CD14-positive monocyte (primary cell): Measurements from ENCODE around the gene UACA. TPM values are rescaled to one million over a fixed set of nuclear protein-coding genes. Genes with fewer than 3 reads are reported as not detected.

ENCODE experiments used
- DNase-seq, 3 donors: peaks; one replicate each; pipeline ENCODE4 v3.0.0-alpha.2; 2011 to 2022
- H2AFZ ChIP-seq: 2 replicates; pipeline ENCODE4 v1.6.0; 2012; ENCODE audit warnings: mild to moderate bottlenecking, low read depth, low read length, inconsistent platforms; ENCODE audit not compliant: insufficient read depth, poor library complexity, severe bottlenecking
- H3K27ac ChIP-seq, 2 donors: 1 replicate in 1 of 2; 2 replicates in 1 of 2; pipeline ENCODE4 v1.5.1; 2012 to 2013; ENCODE audit warnings: low read length in 2 of 2, control low read depth in 1 of 2, inconsistent platforms in 1 of 2, low read depth in 1 of 2, mild to moderate bottlenecking in 1 of 2
- H3K27me3 ChIP-seq, 2 donors: one replicate each; pipeline versions ENCODE4 v1.6.0 to v1.6.1; 2011 to 2013; ENCODE audit warnings: low read length in 2 of 2; ENCODE audit not compliant: control insufficient read depth in 2 of 2, insufficient read depth in 2 of 2
- H3K36me3 ChIP-seq, 2 donors: replicated peaks in 1 of 2; 1 replicate in 1 of 2; 2 replicates in 1 of 2; pipeline versions ENCODE4 v1.5.1 to v1.6.1; 2012 to 2013; ENCODE audit warnings: low read length in 2 of 2, control low read depth in 1 of 2, inconsistent platforms in 1 of 2, mild to moderate bottlenecking in 1 of 2; ENCODE audit not compliant: insufficient read depth in 2 of 2, control insufficient read depth in 1 of 2
- H3K4me1 ChIP-seq, 2 donors: 1 replicate in 1 of 2; 2 replicates in 1 of 2; pipeline versions ENCODE4 v1.5.1 to v1.6.1; 2012 to 2013; ENCODE audit warnings: low read length in 2 of 2, control low read depth in 1 of 2, inconsistent platforms in 1 of 2, mild to moderate bottlenecking in 1 of 2, moderate library complexity in 1 of 2; ENCODE audit not compliant: insufficient read depth in 2 of 2, control insufficient read depth in 1 of 2
- H3K4me2 ChIP-seq: replicated peaks from 2 replicates; pipeline ENCODE3; 2012; ENCODE audit warnings: low read length, moderate library complexity, mild to moderate bottlenecking; ENCODE audit not compliant: poor library complexity, severe bottlenecking; ENCODE audit errors: extremely low read depth
- H3K4me3 ChIP-seq, 3 experiments: fragments of 200-600 bp in 1 of 3; sonication (generic) in 1 of 3; replicated peaks in 1 of 3; 1 replicate in 2 of 3; 2 replicates in 1 of 3; pipeline ENCODE4 v1.5.1; 2011 to 2013; ENCODE audit warnings: low read length in 3 of 3, mild to moderate bottlenecking in 3 of 3, control low read depth in 2 of 3, low read depth in 2 of 3, inconsistent platforms in 1 of 3, moderate library complexity in 1 of 3
- H3K79me2 ChIP-seq: 2 replicates; pipeline ENCODE4 v1.6.0; 2012; ENCODE audit warnings: mild to moderate bottlenecking, control low read depth, inconsistent platforms, low read length, moderate library complexity; ENCODE audit not compliant: insufficient read depth
- H3K9ac ChIP-seq: 2 replicates; pipeline ENCODE4 v1.6.0; 2017; ENCODE audit warnings: low read length, mild to moderate bottlenecking; ENCODE audit not compliant: insufficient read depth, poor library complexity, severe bottlenecking
- H3K9me3 ChIP-seq, 2 donors: replicated peaks in 1 of 2; 1 replicate in 1 of 2; 2 replicates in 1 of 2; pipeline versions ENCODE4 v1.5.1 to v1.6.1; 2012 to 2013; ENCODE audit warnings: low read length in 2 of 2, control low read depth in 1 of 2; ENCODE audit not compliant: control insufficient read depth in 1 of 2, insufficient read depth in 1 of 2
- H4K20me1 ChIP-seq: 2 replicates; pipeline ENCODE4 v1.6.0; 2012; ENCODE audit warnings: mild to moderate bottlenecking, low read length, control low read depth, moderate library complexity; ENCODE audit not compliant: insufficient read depth
- H3K27ac Mint-ChIP-seq, 7 donors: one replicate each; pipeline ENCODE4 v1.8.0; 2020; ENCODE audit warnings: mild to moderate bottlenecking in 7 of 7, mixed read lengths in 7 of 7, moderate library complexity in 6 of 7, inconsistent platforms in 2 of 7
- H3K27me3 Mint-ChIP-seq, 3 donors: one replicate each; pipeline ENCODE4 v1.8.0; 2021 to 2022; ENCODE audit warnings: low read depth in 3 of 3, mild to moderate bottlenecking in 3 of 3, mixed read lengths in 3 of 3, moderate library complexity in 3 of 3, inconsistent platforms in 1 of 3
- H3K36me3 Mint-ChIP-seq, 2 donors: one replicate each; pipeline ENCODE4 v1.8.0; 2020; ENCODE audit warnings: mixed read lengths in 2 of 2, inconsistent platforms in 1 of 2, mild to moderate bottlenecking in 1 of 2
- H3K4me1 Mint-ChIP-seq: one replicate; pipeline ENCODE4 v1.8.0; 2020; ENCODE audit warnings: mild to moderate bottlenecking, mixed read lengths
- H3K4me3 Mint-ChIP-seq, 2 donors: one replicate each; pipeline ENCODE4 v1.8.0; 2020; ENCODE audit warnings: mild to moderate bottlenecking in 2 of 2, mixed read lengths in 2 of 2, moderate library complexity in 1 of 2
- H3K9me3 Mint-ChIP-seq, 7 donors: one replicate each; pipeline ENCODE4 v1.8.0; 2020 to 2022; ENCODE audit warnings: mixed read lengths in 7 of 7, mild to moderate bottlenecking in 6 of 7, moderate library complexity in 6 of 7, inconsistent platforms in 2 of 7
- WGBS: methylation state at CpG from one replicate; pipeline ENCODE4 v1.1.5; 2013; ENCODE audit warnings: missing lambda C conversion rate; ENCODE audit not compliant: insufficient coverage; 5-methylcytosine and 5-hydroxymethylcytosine counted together
- intact Hi-C, 2 donors: fragments of 100-400 bp; cut with micrococcal nuclease; formaldehyde crosslinking; loops; one replicate each; pipeline versions ENCODE4 v1.15.0 to v1.15.1; 2023
- polyA plus RNA-seq, 3 donors: library from polyadenylated mRNA; depleted of rRNA in 1 of 3; unstranded in 2 of 3; stranded (reverse) in 1 of 3; fragments of 300-500 nt in 2 of 3; fragments of >200 nt in 1 of 3; fragmentation: Illumina TruSeq in 2 of 3; gene quantifications; 1 replicate in 2 of 3; 2 replicates in 1 of 3; pipeline ENCODE4 v1.2.3, GENCODE V29; 2012 to 2021
- TF ChIP-seq, protein P1 (sequence below): fragments of 200-600 bp; IDR thresholded peaks from one replicate; pipeline ENCODE4 v1.8.0; 2022; ENCODE audit warnings: antibody characterized with exemption, mild to moderate bottlenecking

The UACA gene
- polyA plus RNA-seq, 3 donors, result 1.7 to 3.1 (median 2.4) TPM

DNA sequence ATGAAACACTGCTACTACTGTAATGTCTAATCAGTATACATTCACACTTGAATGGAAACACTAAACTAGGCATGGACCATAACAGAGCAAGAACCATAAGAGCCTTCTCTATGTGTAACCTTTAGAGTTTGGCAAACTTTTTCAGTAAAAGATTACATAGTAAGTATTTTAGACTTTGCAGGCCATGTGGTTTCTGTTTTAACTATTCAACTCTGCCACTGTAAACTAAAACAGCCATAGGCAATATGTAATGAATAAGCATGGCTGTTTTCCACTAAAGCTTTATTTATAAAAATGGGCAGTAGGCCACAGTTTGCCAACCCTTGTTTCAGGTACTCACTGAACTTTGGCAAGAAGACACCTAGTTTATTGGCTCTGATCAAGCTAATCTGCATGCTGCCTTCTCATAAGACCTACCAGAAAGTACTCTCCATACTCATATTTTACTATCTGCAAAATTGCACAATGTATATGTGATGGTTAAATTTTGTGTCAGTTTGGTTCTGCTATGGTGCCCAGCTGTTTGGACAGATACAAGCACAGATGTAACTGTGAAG lies 46.0 kb downstream of the UACA start:
- no peak for DNase-seq
- H3K9me3 Mint-ChIP-seq, result peaks cover 0 to 3% (median 2%) of the 10 kb centered on the region in 7 donors
- peaks cover 5 to 20% (median 6%) of the 10 kb centered on the region in 3 donors for H3K27me3 Mint-ChIP-seq
- TF ChIP-seq, protein P1, sequence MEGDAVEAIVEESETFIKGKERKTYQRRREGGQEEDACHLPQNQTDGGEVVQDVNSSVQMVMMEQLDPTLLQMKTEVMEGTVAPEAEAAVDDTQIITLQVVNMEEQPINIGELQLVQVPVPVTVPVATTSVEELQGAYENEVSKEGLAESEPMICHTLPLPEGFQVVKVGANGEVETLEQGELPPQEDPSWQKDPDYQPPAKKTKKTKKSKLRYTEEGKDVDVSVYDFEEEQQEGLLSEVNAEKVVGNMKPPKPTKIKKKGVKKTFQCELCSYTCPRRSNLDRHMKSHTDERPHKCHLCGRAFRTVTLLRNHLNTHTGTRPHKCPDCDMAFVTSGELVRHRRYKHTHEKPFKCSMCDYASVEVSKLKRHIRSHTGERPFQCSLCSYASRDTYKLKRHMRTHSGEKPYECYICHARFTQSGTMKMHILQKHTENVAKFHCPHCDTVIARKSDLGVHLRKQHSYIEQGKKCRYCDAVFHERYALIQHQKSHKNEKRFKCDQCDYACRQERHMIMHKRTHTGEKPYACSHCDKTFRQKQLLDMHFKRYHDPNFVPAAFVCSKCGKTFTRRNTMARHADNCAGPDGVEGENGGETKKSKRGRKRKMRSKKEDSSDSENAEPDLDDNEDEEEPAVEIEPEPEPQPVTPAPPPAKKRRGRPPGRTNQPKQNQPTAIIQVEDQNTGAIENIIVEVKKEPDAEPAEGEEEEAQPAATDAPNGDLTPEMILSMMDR, result no peak
- intact Hi-C loops, result no loop called here
- Histone ChIP-seq H2AFZ (no peak overlapping the region), H3K4me3 (no peak overlapping the region), H3K9me3 (no peaks in the 10 kb centered on the region), H4K20me1 (no peaks in the 10 kb centered on the region), H3K27ac (no peak overlapping the region), H3K4me1 (no peaks in the 10 kb centered on the region), H3K9ac (no peak overlapping the region), H3K79me2 (no peaks in the 10 kb centered on the region), H3K27me3 (peaks cover 3 to 11% of the 10 kb centered on the region in 2 donors), H3K36me3 (no peaks in the 10 kb centered on the region), H3K4me2 (no peak overlapping the region)
- no peaks in the 10 kb centered on the region for H3K36me3 Mint-ChIP-seq
- no peak overlapping the region for H3K4me3 Mint-ChIP-seq
- H3K4me1 Mint-ChIP-seq, result peaks cover 3% of the 10 kb centered on the region
- H3K27ac Mint-ChIP-seq, result no peak overlapping the region

DNA sequence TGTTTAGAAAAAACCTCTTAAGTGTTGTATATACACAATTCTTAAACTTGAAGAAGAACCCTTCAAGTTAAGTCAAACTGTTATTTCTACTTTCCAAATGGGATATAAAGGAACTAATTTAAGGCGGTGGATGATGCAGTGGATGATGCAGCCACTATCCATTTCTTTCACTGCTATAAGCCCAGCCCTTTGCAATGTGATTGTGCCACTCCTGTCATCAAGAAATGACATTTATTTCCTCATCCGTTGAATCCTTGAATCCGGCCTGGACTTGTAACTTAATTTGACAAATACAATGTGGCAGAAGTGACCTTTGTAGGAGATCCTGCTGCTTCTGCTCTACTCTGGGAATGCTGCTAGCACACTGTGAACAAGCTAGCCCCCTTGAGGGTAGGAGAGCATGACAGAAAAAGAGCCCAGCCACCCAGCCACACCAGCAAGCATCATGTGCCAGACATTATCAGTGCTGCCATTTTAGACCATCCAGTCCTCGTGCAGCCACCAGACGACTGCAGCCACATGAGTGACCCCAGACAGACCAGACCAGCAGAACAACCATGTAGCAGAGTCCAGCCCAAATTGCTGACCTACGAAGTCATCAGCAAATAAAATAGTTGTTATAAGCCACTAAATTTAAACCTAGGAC lies 47.4 kb downstream of the UACA start:
- WGBS, result 89% methylated on average over 4 of the region's 6 CpGs
- Histone ChIP-seq H4K20me1 (no peaks in the 10 kb centered on the region), H3K9me3 (no peaks in the 10 kb centered on the region), H3K4me2 (no peak overlapping the region), H3K4me3 (no peak overlapping the region), H3K4me1 (no peaks in the 10 kb centered on the region), H3K27me3 (peaks cover 6 to 11% of the 10 kb centered on the region in 2 donors), H3K36me3 (no peaks in the 10 kb centered on the region), H3K27ac (no peak overlapping the region), H3K79me2 (no peaks in the 10 kb centered on the region), H3K9ac (no peak overlapping the region), H2AFZ (no peak overlapping the region)
- no peak overlapping the region for H3K4me3 Mint-ChIP-seq
- H3K27me3 Mint-ChIP-seq, result peaks cover 12 to 28% (median 13%) of the 10 kb centered on the region in 3 donors
- peaks cover 7% of the 10 kb centered on the region for H3K4me1 Mint-ChIP-seq
- H3K9me3 Mint-ChIP-seq, result peaks cover 0 to 3% (median 2%) of the 10 kb centered on the region in 7 donors
- DNase-seq, result no peak
- intact Hi-C loops, result no loop called here
- H3K27ac Mint-ChIP-seq, result no peak overlapping the region
- no peaks in the 10 kb centered on the region for H3K36me3 Mint-ChIP-seq
- TF ChIP-seq, protein P1, result no peak
